GM21717 (cell line): ENCODE results near the gene AGRN.
"Not testable (repeated sequence)": the region's sequence is repeated elsewhere in the genome, so short reads cannot be mapped to it uniquely, and the experiment has no call there.

Source experiments
- ATAC-seq: cut with Tn5 transposase; IDR thresholded peaks from one replicate; pipeline ENCODE4 v1.9.1; 2021; ENCODE audit warnings: mild to moderate bottlenecking, moderate library complexity; ENCODE audit not compliant: unreplicated experiment

AGRN gene

GRCh38 chr1:1018321-1018685 is 1.6 kb upstream of the AGRN start:
- not testable (repeated sequence) for ATAC-seq

DNA sequence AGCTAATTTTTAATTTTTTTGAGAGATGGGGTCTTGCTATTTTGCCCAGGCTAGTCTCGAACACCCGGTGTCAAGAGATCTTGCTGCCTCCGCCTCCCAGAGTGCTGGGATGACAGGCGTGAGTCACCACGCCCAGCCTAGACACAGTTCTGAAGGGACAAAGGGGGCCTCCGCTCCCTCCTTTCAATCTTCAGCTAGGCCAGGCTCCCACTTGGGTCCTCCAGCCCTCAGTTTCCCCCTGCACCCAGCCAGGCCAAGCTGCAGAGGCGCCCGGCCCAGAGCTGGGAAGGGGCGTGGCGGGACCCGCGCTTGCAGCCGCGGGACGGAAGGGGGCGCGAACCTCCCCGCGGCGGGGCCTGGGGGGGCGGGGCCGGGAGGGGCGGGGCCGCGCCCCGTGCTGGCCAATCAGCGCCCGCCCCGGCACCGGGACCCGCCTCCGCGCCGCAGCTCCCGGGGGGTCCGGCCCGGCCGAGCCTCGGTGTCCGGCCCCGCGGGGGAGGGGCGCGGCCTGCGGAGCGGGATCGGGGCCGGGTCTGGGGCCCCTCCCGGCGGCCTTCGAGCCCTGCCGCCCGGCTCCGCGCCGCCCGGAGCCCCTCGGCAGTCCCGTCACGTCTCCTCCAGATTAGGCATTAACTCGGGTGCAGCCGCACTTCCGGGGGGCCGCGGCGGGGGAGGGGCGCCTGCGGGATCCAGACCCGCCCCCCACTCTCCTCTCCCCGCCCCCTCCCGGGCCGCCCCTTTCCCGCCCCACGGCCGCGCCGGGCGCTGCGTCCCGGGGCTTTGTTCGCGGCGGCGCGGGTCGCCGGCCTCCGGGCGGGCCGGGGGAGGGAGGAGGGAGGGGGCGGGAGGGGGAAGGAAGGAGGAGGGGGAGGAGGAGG is 559 bp upstream of the AGRN start:
- ATAC-seq = peak; percentile 56

GRCh38 chr1:1020415-1021009 is 592 bp downstream of the AGRN start:
- ATAC-seq = peak; percentile 13

GRCh38 chr1:1021010-1021919 is 1.3 kb downstream of the AGRN start:
- ATAC-seq = no peak

DNA sequence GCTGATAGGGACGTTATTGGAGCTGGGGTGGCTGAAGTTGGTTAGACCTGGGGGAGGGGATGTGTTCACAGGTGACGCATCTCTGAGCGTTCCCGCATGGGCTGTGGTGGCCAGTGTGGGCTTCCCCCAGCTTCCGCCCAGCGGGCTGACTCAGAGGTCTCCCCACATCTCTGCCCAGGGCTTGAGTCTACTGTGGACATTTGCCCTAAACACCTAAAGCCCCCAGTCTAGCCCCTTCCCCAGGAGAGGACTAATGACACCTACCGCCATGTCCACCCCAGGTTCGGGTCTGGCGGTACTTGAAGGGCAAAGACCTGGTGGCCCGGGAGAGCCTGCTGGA is 2.0 kb downstream of the AGRN start:
- ATAC-seq = no peak

DNA sequence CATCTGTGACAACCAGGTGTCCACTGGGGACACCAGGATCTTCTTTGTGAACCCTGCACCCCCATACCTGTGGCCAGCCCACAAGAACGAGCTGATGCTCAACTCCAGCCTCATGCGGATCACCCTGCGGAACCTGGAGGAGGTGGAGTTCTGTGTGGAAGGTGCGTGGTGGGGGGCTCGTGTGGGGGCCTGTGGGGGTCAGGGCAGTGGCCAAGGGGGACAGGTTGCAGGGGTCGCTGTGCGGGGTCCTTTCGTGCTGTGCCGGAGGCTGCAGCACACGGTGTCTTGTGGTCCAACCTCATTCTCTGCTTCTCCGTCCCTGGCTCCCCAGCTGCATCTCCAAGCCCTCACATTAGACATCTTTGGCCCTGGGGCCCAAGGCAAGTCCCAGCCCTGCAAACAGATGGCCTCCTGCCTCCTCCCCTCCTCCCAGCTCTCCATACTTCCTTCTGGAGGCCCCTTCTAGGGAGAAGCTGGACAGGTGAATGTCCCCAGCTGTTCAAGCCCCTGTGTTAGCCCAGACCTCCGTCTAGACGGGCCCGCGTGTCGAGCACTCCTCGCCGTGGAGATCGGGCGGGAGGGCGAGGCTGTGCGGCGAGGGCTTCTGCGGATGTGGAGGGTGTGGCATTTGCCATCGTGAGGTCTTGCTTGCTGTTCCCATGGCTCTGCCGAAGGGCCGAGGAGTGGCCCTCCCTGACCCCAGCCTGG is 2.5 kb downstream of the AGRN start:
- ATAC-seq = no peak

- no peak for ATAC-seq
These were observed 3.8 kb downstream of the AGRN start for GRCh38 chr1:1023700-1024099.

GRCh38 chr1:1024149-1024770 is 4.3 kb downstream of the AGRN start:
- ATAC-seq = no peak

DNA sequence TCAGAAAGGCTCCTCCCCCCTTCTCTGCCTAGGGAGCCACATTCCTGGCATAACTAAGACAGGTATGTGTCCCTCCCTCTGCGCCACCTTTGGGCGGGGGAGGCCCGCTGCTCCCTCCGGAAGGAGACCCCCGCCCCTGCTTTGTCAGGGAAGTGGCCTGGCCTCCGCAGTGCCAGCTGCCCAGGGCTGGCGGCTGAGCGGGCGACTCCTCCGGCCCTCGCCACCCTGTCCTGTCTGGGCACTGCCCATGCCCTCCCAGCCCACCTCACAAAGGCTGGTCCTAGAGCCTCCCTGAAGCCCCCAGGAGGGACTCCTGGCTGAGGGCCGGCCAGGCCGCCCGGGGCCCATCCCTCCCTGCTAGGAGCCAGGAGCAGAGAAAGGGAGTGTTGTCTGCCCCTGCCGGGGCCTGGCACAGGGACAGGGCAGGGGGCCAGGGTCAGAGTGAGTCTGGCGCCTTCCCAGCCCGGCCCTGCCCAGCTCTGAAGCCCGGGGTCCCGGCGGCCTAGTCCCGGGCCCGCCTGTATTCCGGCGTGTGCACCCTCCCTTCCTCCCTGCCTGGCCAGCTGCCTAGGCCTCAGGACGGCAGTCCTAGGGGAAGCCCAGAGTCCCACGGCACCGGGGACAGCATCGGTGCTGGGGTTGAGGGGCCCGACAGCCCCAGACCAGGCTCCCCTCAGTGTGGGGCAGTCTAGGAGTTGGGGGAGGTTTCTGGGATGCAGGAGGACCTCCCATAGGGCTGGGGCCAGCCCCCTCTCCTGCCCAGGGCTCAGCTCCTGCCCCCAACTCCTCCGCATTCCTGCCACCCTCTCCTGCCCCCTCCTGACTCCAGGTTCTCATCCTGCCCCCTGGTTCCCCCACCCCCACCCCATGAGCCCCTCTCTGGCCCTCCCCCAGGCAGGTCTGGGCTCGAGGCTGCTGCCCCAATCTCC is 5.1 kb downstream of the AGRN start:
- no peak for ATAC-seq

- ATAC-seq = no peak
These were observed 5.8 kb downstream of the AGRN start for GRCh38 chr1:1025730-1026129.

- ATAC-seq = no peak
These were observed 6.9 kb downstream of the AGRN start for GRCh38 chr1:1026599-1027413.

- no peak for ATAC-seq
These were observed 7.9 kb downstream of the AGRN start for GRCh38 chr1:1027791-1028190.

GRCh38 chr1:1030867-1031658 is 11.1 kb downstream of the AGRN start:
- ATAC-seq = not testable (repeated sequence)

- ATAC-seq = no peak
These were observed 11.8 kb downstream of the AGRN start for GRCh38 chr1:1031659-1032235.

- ATAC-seq = no peak
These were observed 12.5 kb downstream of the AGRN start for GRCh38 chr1:1032424-1032823.

DNA sequence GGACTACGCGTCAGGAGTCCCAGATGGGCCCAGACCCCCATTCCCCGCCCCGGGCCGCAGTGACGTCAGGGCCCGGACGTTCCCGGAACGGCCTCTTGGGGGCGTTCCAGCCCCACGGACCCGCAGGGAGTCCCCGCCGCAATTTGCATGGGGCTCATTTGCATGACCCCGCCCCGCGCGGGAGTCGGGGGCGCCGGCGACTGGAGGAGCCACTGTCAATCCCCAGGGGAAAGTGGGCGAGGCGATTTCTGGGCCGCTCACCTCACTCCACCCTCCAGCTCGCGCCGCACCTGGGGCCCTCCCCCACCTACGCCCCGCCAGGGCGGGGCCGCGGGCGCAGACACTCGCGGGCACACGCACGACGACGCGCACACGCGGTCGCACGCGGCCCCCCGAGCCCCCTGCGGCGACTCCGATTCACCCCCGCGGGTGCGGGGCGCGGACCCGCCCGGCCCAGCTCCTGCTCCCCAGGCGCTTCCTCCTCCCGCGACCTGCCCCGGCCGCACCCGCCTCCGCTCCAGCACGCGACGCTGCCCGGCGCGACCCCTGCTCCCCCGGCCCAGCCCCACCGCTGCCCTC is 13.2 kb downstream of the AGRN start:
- peak; percentile 58 for ATAC-seq
